ENCODE measurements around the gene STX8.

DNA sequence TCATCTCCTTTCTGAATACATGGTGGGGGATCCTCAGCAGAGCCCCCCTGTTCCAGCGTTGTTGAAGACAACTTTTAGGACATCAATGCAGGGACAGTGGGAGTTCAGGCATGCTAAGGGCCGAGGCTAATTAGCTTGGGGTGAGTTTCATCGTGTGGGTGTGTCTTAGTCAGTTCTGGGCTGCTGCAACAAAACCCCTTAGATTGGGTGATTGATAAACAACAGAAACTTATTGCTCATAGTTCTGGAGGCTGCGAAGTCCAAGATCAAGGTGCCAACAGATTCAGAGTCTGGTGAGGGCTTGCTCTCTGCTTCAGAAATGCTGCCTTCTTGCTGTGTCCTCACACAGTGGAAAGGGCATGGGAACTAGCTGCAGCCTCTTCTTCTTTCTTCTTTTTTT lies 340.3 kb downstream of the STX8 start:
- TF ChIP-seq, protein P1, sequence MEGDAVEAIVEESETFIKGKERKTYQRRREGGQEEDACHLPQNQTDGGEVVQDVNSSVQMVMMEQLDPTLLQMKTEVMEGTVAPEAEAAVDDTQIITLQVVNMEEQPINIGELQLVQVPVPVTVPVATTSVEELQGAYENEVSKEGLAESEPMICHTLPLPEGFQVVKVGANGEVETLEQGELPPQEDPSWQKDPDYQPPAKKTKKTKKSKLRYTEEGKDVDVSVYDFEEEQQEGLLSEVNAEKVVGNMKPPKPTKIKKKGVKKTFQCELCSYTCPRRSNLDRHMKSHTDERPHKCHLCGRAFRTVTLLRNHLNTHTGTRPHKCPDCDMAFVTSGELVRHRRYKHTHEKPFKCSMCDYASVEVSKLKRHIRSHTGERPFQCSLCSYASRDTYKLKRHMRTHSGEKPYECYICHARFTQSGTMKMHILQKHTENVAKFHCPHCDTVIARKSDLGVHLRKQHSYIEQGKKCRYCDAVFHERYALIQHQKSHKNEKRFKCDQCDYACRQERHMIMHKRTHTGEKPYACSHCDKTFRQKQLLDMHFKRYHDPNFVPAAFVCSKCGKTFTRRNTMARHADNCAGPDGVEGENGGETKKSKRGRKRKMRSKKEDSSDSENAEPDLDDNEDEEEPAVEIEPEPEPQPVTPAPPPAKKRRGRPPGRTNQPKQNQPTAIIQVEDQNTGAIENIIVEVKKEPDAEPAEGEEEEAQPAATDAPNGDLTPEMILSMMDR (IDR thresholded peaks at IDR 0.05; ENCODE audit: insufficient read depth, low read depth, low read length): no peak
- no peak for TF ChIP-seq EZH2 (IDR thresholded peaks at IDR 0.05; ENCODE audit: insufficient read depth, low read length)

Data from astrocyte (in vitro differentiated cells and primary cell).